ENCODE results near the gene EPHA3.

Gene EPHA3

GRCh38 chr3:89467898-89468363 lies 360.5 kb downstream of the EPHA3 start:
- H3K4me1 ChIP-seq (ENCODE audit: insufficient read depth, low read length) = peaks cover 5% of the 10 kb centered on the region; the same call in 1 of the 2 replicates
- H3K36me3 ChIP-seq (ENCODE audit: insufficient read depth, low read length) = no peaks in the 10 kb centered on the region
- no peak overlapping the region for H3K9ac ChIP-seq (ENCODE audit: low read depth, low read length)
- H3K9me3 ChIP-seq (ENCODE audit: control insufficient read depth, insufficient read depth, low read length) = no peaks in the 10 kb centered on the region

- Histone ChIP-seq H3K4me1 (ENCODE audit: insufficient read depth, low read length) (peaks cover 5% of the 10 kb centered on the region; the same call in 1 of the 2 replicates), H3K36me3 (ENCODE audit: insufficient read depth, low read length) (no peaks in the 10 kb centered on the region), H3K9ac (ENCODE audit: low read depth, low read length) (no peak overlapping the region), H3K9me3 (ENCODE audit: control insufficient read depth, insufficient read depth, low read length) (no peaks in the 10 kb centered on the region)
Measured at GRCh38 chr3:89472101-89472500, 364.7 kb downstream of the EPHA3 start.

- Histone ChIP-seq H3K9me3 (ENCODE audit: control insufficient read depth, insufficient read depth, low read length) (no peaks in the 10 kb centered on the region), H3K4me1 (ENCODE audit: insufficient read depth, low read length) (no peaks in the 10 kb centered on the region), H3K9ac (ENCODE audit: low read depth, low read length) (no peak overlapping the region), H3K36me3 (ENCODE audit: insufficient read depth, low read length) (no peaks in the 10 kb centered on the region)
Measured at GRCh38 chr3:89474333-89475130, 367.1 kb downstream of the EPHA3 start.

GRCh38 chr3:89488800-89489580 lies 381.6 kb downstream of the EPHA3 start:
- Histone ChIP-seq H3K36me3 (ENCODE audit: insufficient read depth, low read length) (no peaks in the 10 kb centered on the region), H3K9me3 (ENCODE audit: control insufficient read depth, insufficient read depth, low read length) (no peaks in the 10 kb centered on the region), H3K9ac (ENCODE audit: low read depth, low read length) (no peak overlapping the region), H3K4me1 (ENCODE audit: insufficient read depth, low read length) (no peaks in the 10 kb centered on the region; the same call in 1 of the 2 replicates)

- Histone ChIP-seq H3K9me3 (ENCODE audit: control insufficient read depth, insufficient read depth, low read length) (peaks cover 3% of the 10 kb centered on the region; the same call in 1 of the 2 replicates), H3K9ac (ENCODE audit: low read depth, low read length) (no peak overlapping the region), H3K4me1 (ENCODE audit: insufficient read depth, low read length) (no peaks in the 10 kb centered on the region; the same call in 1 of the 2 replicates), H3K36me3 (ENCODE audit: insufficient read depth, low read length) (no peaks in the 10 kb centered on the region)
Measured at GRCh38 chr3:89490129-89490528, 382.7 kb downstream of the EPHA3 start.

- no peaks in the 10 kb centered on the region for H3K36me3 ChIP-seq (ENCODE audit: insufficient read depth, low read length)
- peaks cover 3% of the 10 kb centered on the region; the same call in 1 of the 2 replicates for H3K9me3 ChIP-seq (ENCODE audit: control insufficient read depth, insufficient read depth, low read length)
- H3K4me1 ChIP-seq (ENCODE audit: insufficient read depth, low read length) = no peaks in the 10 kb centered on the region
- no peak overlapping the region for H3K9ac ChIP-seq (ENCODE audit: low read depth, low read length)
Measured at GRCh38 chr3:89494734-89495133, 387.3 kb downstream of the EPHA3 start.

GRCh38 chr3:89503891-89504391 lies 396.5 kb downstream of the EPHA3 start:
- Histone ChIP-seq H3K9ac (ENCODE audit: low read depth, low read length) (no peak overlapping the region), H3K9me3 (ENCODE audit: control insufficient read depth, insufficient read depth, low read length) (no peaks in the 10 kb centered on the region), H3K36me3 (ENCODE audit: insufficient read depth, low read length) (no peaks in the 10 kb centered on the region), H3K4me1 (ENCODE audit: insufficient read depth, low read length) (no peaks in the 10 kb centered on the region)

GRCh38 chr3:89504432-89504831 lies 397.0 kb downstream of the EPHA3 start:
- no peaks in the 10 kb centered on the region for H3K36me3 ChIP-seq (ENCODE audit: insufficient read depth, low read length)
- no peak overlapping the region for H3K9ac ChIP-seq (ENCODE audit: low read depth, low read length)
- no peaks in the 10 kb centered on the region for H3K9me3 ChIP-seq (ENCODE audit: control insufficient read depth, insufficient read depth, low read length)
- H3K4me1 ChIP-seq (ENCODE audit: insufficient read depth, low read length) = no peaks in the 10 kb centered on the region

GRCh38 chr3:89506462-89507103 lies 399.2 kb downstream of the EPHA3 start:
- H3K36me3 ChIP-seq (ENCODE audit: insufficient read depth, low read length) = no peaks in the 10 kb centered on the region
- no peaks in the 10 kb centered on the region for H3K9me3 ChIP-seq (ENCODE audit: control insufficient read depth, insufficient read depth, low read length)
- no peaks in the 10 kb centered on the region for H3K4me1 ChIP-seq (ENCODE audit: insufficient read depth, low read length)
- no peak overlapping the region for H3K9ac ChIP-seq (ENCODE audit: low read depth, low read length)

- no peaks in the 10 kb centered on the region for H3K9me3 ChIP-seq (ENCODE audit: control insufficient read depth, insufficient read depth, low read length)
- no peak overlapping the region for H3K9ac ChIP-seq (ENCODE audit: low read depth, low read length)
- no peaks in the 10 kb centered on the region for H3K36me3 ChIP-seq (ENCODE audit: insufficient read depth, low read length)
- H3K4me1 ChIP-seq (ENCODE audit: insufficient read depth, low read length) = no peaks in the 10 kb centered on the region; the same call in 1 of the 2 replicates
Measured at GRCh38 chr3:89521328-89521727, 413.9 kb downstream of the EPHA3 start.

GRCh38 chr3:89522155-89522554 lies 414.7 kb downstream of the EPHA3 start:
- H3K9me3 ChIP-seq (ENCODE audit: control insufficient read depth, insufficient read depth, low read length) = no peaks in the 10 kb centered on the region
- H3K36me3 ChIP-seq (ENCODE audit: insufficient read depth, low read length) = no peaks in the 10 kb centered on the region
- no peak overlapping the region for H3K9ac ChIP-seq (ENCODE audit: low read depth, low read length)
- H3K4me1 ChIP-seq (ENCODE audit: insufficient read depth, low read length) = no peaks in the 10 kb centered on the region; the same call in 1 of the 2 replicates

GRCh38 chr3:89525609-89526008 lies 418.2 kb downstream of the EPHA3 start:
- Histone ChIP-seq H3K4me1 (ENCODE audit: insufficient read depth, low read length) (peaks cover 4% of the 10 kb centered on the region; the same call in 1 of the 2 replicates), H3K9ac (ENCODE audit: low read depth, low read length) (no peak overlapping the region), H3K36me3 (ENCODE audit: insufficient read depth, low read length) (no peaks in the 10 kb centered on the region), H3K9me3 (ENCODE audit: control insufficient read depth, insufficient read depth, low read length) (no peaks in the 10 kb centered on the region)

- peaks cover 4% of the 10 kb centered on the region; the same call in 1 of the 2 replicates for H3K4me1 ChIP-seq (ENCODE audit: insufficient read depth, low read length)
- H3K36me3 ChIP-seq (ENCODE audit: insufficient read depth, low read length) = no peaks in the 10 kb centered on the region
- H3K9ac ChIP-seq (ENCODE audit: low read depth, low read length) = no peak overlapping the region
- H3K9me3 ChIP-seq (ENCODE audit: control insufficient read depth, insufficient read depth, low read length) = no peaks in the 10 kb centered on the region
Measured at GRCh38 chr3:89527736-89528305, 420.4 kb downstream of the EPHA3 start.

All from ES-I3 (cell line).